Fibroblast of skin of scalp (primary cell): Measurements from ENCODE around the gene SRRM3.
A peak's percentile ranks its signal among the peaks of the same experiment; 100 is the strongest.
"Not testable (repeated sequence)": the region's sequence is repeated elsewhere in the genome, so short reads cannot be mapped to it uniquely, and the experiment has no call there.

ENCODE experiments used
- DNase-seq: peaks from one replicate; pipeline ENCODE4 v3.0.0-alpha.2; 2013

The SRRM3 gene

GRCh38 chr7:76231071-76231470 is 29.4 kb downstream of the SRRM3 start:
- DNase-seq = no peak

GRCh38 chr7:76231583-76231982 is 29.9 kb downstream of the SRRM3 start:
- no peak for DNase-seq

GRCh38 chr7:76232698-76233097 is 31.0 kb downstream of the SRRM3 start:
- DNase-seq = no peak

GRCh38 chr7:76233538-76234281 is 32.0 kb downstream of the SRRM3 start:
- DNase-seq = peak; percentile 11

- DNase-seq = no peak
These were observed 32.5 kb downstream of the SRRM3 start for GRCh38 chr7:76234282-76234584.

GRCh38 chr7:76234931-76235441 is 33.3 kb downstream of the SRRM3 start:
- peak; percentile 85 for DNase-seq

GRCh38 chr7:76236224-76236623 is 34.5 kb downstream of the SRRM3 start:
- DNase-seq = no peak

- no peak for DNase-seq
These were observed 36.6 kb downstream of the SRRM3 start for GRCh38 chr7:76238326-76238725.

- no peak for DNase-seq
These were observed 39.4 kb downstream of the SRRM3 start for GRCh38 chr7:76241141-76241540.

- not testable (repeated sequence) for DNase-seq
These were observed 40.9 kb downstream of the SRRM3 start for GRCh38 chr7:76242517-76243063.

GRCh38 chr7:76244781-76245391 is 43.2 kb downstream of the SRRM3 start:
- no peak for DNase-seq

GRCh38 chr7:76246804-76247389 is 45.2 kb downstream of the SRRM3 start:
- no peak for DNase-seq

GRCh38 chr7:76247938-76248337 is 46.2 kb downstream of the SRRM3 start:
- no peak for DNase-seq

- no peak for DNase-seq
These were observed 50.3 kb downstream of the SRRM3 start for GRCh38 chr7:76252021-76252420.

- no peak for DNase-seq
These were observed 53.1 kb downstream of the SRRM3 start for GRCh38 chr7:76254781-76255180.

- no peak for DNase-seq
These were observed 56.3 kb downstream of the SRRM3 start for GRCh38 chr7:76257973-76258372.

GRCh38 chr7:76259124-76260093 is 57.7 kb downstream of the SRRM3 start:
- no peak for DNase-seq

GRCh38 chr7:76260171-76260703 is 58.5 kb downstream of the SRRM3 start:
- DNase-seq = peak; percentile 33

GRCh38 chr7:76261329-76261728 is 59.6 kb downstream of the SRRM3 start:
- no peak for DNase-seq

- DNase-seq = no peak
These were observed 60.2 kb downstream of the SRRM3 start for GRCh38 chr7:76261931-76262330.

GRCh38 chr7:76262683-76263402 is 61.1 kb downstream of the SRRM3 start:
- DNase-seq = peak; percentile 56
